ENCODE results near the gene FOXK2. TPM values are rescaled to one million over a fixed set of nuclear protein-coding genes. Genes with fewer than 3 reads are reported as not detected.

FOXK2 gene
- total RNA-seq, 1 experiment from 2014 or later, result 57.7 TPM

GRCh38 chr17:82587234-82588086, 67.9 kb downstream of the FOXK2 start:
- H3K4me3 Mint-ChIP-seq, result no peak overlapping the region
- CTCF ChIA-PET, result no interaction called here
- H3K9me3 Mint-ChIP-seq, result no peaks in the 10 kb centered on the region
- H3K36me3 Mint-ChIP-seq, result peaks cover 48% of the 10 kb centered on the region
- H3K27ac Mint-ChIP-seq, result peak overlapping the region; percentile 63; the same call in 1 of the 2 replicates
- TF ChIP-seq SMAD4 (CRISPR knock-in tag; IDR thresholded peaks at IDR 0.05) (no peak), GRHL2 (CRISPR knock-in tag; IDR thresholded peaks at IDR 0.05; ENCODE audit: insufficient replicate concordance, severe bottlenecking) (no peak), PRDM15 (CRISPR knock-in tag; IDR thresholded peaks at IDR 0.05) (no peak), ZNF138 (CRISPR knock-in tag; conservative IDR thresholded peaks at IDR 0.05) (no peak), PREB (CRISPR knock-in tag; IDR thresholded peaks at IDR 0.05; ENCODE audit: borderline replicate concordance) (no peak), ZNF396 (CRISPR knock-in tag; IDR thresholded peaks at IDR 0.05; ENCODE audit: borderline replicate concordance) (no peak), TEAD4 (CRISPR knock-in tag; IDR thresholded peaks at IDR 0.05) (no peak), MAX (CRISPR knock-in tag; IDR thresholded peaks at IDR 0.05) (no peak), TP53 (CRISPR knock-in tag; IDR thresholded peaks at IDR 0.05) (no peak)
- ATAC-seq (no peak), DNase-seq (ENCODE audit: low spot score) (no peak)
- H3K4me1 Mint-ChIP-seq, result peaks cover 3% of the 10 kb centered on the region
- POLR2A ChIA-PET, result no interaction called here
- H3K27me3 Mint-ChIP-seq (ENCODE audit: low read depth), result no peaks in the 10 kb centered on the region

- Mint-ChIP-seq H3K4me3 (no peak overlapping the region), H3K4me1 (peaks cover 9% of the 10 kb centered on the region), H3K9me3 (no peaks in the 10 kb centered on the region), H3K36me3 (peaks cover 43% of the 10 kb centered on the region), H3K27me3 (ENCODE audit: low read depth) (no peaks in the 10 kb centered on the region), H3K27ac (no peak overlapping the region)
- ATAC-seq (no peak), DNase-seq (ENCODE audit: low spot score) (no peak)
- ChIA-PET POLR2A (no interaction called here), CTCF (no interaction called here)
- TF ChIP-seq JUN (CRISPR knock-in tag; IDR thresholded peaks at IDR 0.05) (no peak), ZNF281 (CRISPR knock-in tag; IDR thresholded peaks at IDR 0.05) (no peak), PRRX2 (CRISPR knock-in tag; IDR thresholded peaks at IDR 0.05) (no peak), JAZF1 (CRISPR knock-in tag; IDR thresholded peaks at IDR 0.05) (no peak), HMGXB4 (CRISPR knock-in tag; IDR thresholded peaks at IDR 0.05) (no peak), SMAD3 (CRISPR knock-in tag; IDR thresholded peaks at IDR 0.05; ENCODE audit: borderline replicate concordance) (no peak), ZNF512 (CRISPR knock-in tag; IDR thresholded peaks at IDR 0.05; ENCODE audit: borderline replicate concordance) (no peak), TCF7 (CRISPR knock-in tag; IDR thresholded peaks at IDR 0.05; ENCODE audit: low read depth) (no peak), GABPB1 (CRISPR knock-in tag; IDR thresholded peaks at IDR 0.05) (no peak), USF2 (CRISPR knock-in tag; IDR thresholded peaks at IDR 0.05) (no peak)
Measured at GRCh38 chr17:82588266-82589175, 69.0 kb downstream of the FOXK2 start.

Data from WTC11 (cell line).